Measurements from ENCODE around the gene P4HA1. TPM values are rescaled to one million over a fixed set of nuclear protein-coding genes. Genes with fewer than 3 reads are reported as not detected.

Gene P4HA1
- total and polyA plus RNA-seq, 9 of the 15 experiments (the other 6 are each of a cell fraction or from before 2014, with no cell fraction given): 20.2 to 177 (median 28.6) TPM

DNA sequence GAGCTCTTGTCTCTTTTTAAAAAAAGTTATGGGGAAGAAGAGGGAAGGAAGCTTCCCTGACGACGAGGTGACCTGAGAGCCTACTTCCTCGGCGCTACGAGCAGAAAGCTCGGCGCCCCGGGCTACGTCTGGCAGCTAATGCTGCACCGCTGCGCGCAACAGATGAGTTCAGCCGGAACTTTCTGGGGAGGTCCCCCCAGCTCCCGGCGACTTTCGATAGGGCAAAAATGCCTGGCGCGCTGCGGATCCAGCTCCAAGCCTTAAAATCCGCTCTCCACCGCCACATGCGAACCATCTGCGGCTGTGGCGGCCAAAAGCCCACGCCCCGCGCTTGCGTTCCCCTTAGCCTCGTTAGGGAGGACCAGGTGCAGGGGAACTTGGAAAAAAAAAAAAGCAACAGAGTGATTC is 621 bp downstream of the P4HA1 start (continued):
- TF ChIP-seq, protein P1, sequence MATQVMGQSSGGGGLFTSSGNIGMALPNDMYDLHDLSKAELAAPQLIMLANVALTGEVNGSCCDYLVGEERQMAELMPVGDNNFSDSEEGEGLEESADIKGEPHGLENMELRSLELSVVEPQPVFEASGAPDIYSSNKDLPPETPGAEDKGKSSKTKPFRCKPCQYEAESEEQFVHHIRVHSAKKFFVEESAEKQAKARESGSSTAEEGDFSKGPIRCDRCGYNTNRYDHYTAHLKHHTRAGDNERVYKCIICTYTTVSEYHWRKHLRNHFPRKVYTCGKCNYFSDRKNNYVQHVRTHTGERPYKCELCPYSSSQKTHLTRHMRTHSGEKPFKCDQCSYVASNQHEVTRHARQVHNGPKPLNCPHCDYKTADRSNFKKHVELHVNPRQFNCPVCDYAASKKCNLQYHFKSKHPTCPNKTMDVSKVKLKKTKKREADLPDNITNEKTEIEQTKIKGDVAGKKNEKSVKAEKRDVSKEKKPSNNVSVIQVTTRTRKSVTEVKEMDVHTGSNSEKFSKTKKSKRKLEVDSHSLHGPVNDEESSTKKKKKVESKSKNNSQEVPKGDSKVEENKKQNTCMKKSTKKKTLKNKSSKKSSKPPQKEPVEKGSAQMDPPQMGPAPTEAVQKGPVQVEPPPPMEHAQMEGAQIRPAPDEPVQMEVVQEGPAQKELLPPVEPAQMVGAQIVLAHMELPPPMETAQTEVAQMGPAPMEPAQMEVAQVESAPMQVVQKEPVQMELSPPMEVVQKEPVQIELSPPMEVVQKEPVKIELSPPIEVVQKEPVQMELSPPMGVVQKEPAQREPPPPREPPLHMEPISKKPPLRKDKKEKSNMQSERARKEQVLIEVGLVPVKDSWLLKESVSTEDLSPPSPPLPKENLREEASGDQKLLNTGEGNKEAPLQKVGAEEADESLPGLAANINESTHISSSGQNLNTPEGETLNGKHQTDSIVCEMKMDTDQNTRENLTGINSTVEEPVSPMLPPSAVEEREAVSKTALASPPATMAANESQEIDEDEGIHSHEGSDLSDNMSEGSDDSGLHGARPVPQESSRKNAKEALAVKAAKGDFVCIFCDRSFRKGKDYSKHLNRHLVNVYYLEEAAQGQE (IDR thresholded peaks at IDR 0.05; ENCODE audit: borderline replicate concordance): no peak
- TF ChIP-seq, protein P1 (CRISPR knock-in tag; IDR thresholded peaks at IDR 0.05; ENCODE audit: low read depth): no peak
- no peak for TF ChIP-seq ATF1 (CRISPR knock-in tag; IDR thresholded peaks at IDR 0.05)
- no peak for TF ChIP-seq ATF1 (tag; IDR thresholded peaks at IDR 0.05)
- no peak for TF ChIP-seq EZH2 (IDR thresholded peaks at IDR 0.05; ENCODE audit: borderline replicate concordance, low read depth, low read length)
- no peak for TF ChIP-seq BRD9 (IDR thresholded peaks at IDR 0.05; ENCODE audit: low read depth, partially characterized antibody)
- no peak for TF ChIP-seq ZBTB17 (CRISPR knock-in tag; IDR thresholded peaks at IDR 0.05)
- TF ChIP-seq ZNF347 (CRISPR knock-in tag; IDR thresholded peaks at IDR 0.05; ENCODE audit: low read depth): no peak
- TF ChIP-seq KDM5B (IDR thresholded peaks at IDR 0.05; ENCODE audit: insufficient replicate concordance, low read depth, low read length): no peak
- TF ChIP-seq SREBF2 (CRISPR knock-in tag; IDR thresholded peaks at IDR 0.05): no peak
- no peak for TF ChIP-seq HSF4 (CRISPR knock-in tag; IDR thresholded peaks at IDR 0.05; ENCODE audit: borderline replicate concordance)
- no peak for TF ChIP-seq NR2F6 (CRISPR knock-in tag; IDR thresholded peaks at IDR 0.05)
- no peak for TF ChIP-seq ZNF253 (CRISPR knock-in tag; conservative IDR thresholded peaks at IDR 0.05)
- no peak for TF ChIP-seq RBM39 (optimal IDR thresholded peaks at IDR 0.05; ENCODE audit: low read depth, low read length)
- TF ChIP-seq, protein P2, sequence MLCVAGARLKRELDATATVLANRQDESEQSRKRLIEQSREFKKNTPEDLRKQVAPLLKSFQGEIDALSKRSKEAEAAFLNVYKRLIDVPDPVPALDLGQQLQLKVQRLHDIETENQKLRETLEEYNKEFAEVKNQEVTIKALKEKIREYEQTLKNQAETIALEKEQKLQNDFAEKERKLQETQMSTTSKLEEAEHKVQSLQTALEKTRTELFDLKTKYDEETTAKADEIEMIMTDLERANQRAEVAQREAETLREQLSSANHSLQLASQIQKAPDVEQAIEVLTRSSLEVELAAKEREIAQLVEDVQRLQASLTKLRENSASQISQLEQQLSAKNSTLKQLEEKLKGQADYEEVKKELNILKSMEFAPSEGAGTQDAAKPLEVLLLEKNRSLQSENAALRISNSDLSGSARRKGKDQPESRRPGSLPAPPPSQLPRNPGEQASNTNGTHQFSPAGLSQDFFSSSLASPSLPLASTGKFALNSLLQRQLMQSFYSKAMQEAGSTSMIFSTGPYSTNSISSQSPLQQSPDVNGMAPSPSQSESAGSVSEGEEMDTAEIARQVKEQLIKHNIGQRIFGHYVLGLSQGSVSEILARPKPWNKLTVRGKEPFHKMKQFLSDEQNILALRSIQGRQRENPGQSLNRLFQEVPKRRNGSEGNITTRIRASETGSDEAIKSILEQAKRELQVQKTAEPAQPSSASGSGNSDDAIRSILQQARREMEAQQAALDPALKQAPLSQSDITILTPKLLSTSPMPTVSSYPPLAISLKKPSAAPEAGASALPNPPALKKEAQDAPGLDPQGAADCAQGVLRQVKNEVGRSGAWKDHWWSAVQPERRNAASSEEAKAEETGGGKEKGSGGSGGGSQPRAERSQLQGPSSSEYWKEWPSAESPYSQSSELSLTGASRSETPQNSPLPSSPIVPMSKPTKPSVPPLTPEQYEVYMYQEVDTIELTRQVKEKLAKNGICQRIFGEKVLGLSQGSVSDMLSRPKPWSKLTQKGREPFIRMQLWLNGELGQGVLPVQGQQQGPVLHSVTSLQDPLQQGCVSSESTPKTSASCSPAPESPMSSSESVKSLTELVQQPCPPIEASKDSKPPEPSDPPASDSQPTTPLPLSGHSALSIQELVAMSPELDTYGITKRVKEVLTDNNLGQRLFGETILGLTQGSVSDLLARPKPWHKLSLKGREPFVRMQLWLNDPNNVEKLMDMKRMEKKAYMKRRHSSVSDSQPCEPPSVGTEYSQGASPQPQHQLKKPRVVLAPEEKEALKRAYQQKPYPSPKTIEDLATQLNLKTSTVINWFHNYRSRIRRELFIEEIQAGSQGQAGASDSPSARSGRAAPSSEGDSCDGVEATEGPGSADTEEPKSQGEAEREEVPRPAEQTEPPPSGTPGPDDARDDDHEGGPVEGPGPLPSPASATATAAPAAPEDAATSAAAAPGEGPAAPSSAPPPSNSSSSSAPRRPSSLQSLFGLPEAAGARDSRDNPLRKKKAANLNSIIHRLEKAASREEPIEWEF (CRISPR knock-in tag; IDR thresholded peaks at IDR 0.05): no peak
- TF ChIP-seq HDAC2 (IDR thresholded peaks at IDR 0.05): 0 out of 2 replicates have a peak, but pooled peaks have one; percentile 45
- TF ChIP-seq CBX2 (IDR thresholded peaks at IDR 0.05; ENCODE audit: insufficient read depth, low read length, poor library complexity, severe bottlenecking): no peak
- 0 out of 2 replicates have a peak, but pooled peaks have one; percentile 28 for TF ChIP-seq GTF2A2 (tag; IDR thresholded peaks at IDR 0.05)
